Spinal cord (tissue), 10 donors: Measurements from ENCODE around the gene BRAF. TPM values are rescaled to one million over a fixed set of nuclear protein-coding genes. Genes with fewer than 3 reads are reported as not detected.

Source experiments
- DNase-seq, 6 donors: peaks; one replicate each; pipeline versions ENCODE4 v3.0.0 to v3.0.0-alpha.2; 2013 to 2015; ENCODE audit warnings: low spot score in 6 of 6, low read depth in 4 of 6
- H3K27ac ChIP-seq: one replicate; pipeline ENCODE4 v1.5.1; 2013; ENCODE audit warnings: low read depth, low read length, control low read depth
- H3K27me3 ChIP-seq: one replicate; pipeline ENCODE4 v1.6.1; 2013; ENCODE audit warnings: low read length; ENCODE audit not compliant: control insufficient read depth, insufficient read depth
- H3K36me3 ChIP-seq: one replicate; pipeline ENCODE4 v1.6.1; 2013; ENCODE audit warnings: low read length; ENCODE audit not compliant: control insufficient read depth, insufficient read depth
- H3K4me1 ChIP-seq: one replicate; pipeline ENCODE4 v1.6.1; 2013; ENCODE audit warnings: low read length; ENCODE audit not compliant: control insufficient read depth, insufficient read depth
- H3K4me3 ChIP-seq: one replicate; pipeline ENCODE4 v1.5.1; 2013; ENCODE audit warnings: low read depth, low read length, control low read depth
- H3K9me3 ChIP-seq: one replicate; pipeline ENCODE4 v1.6.1; 2013; ENCODE audit warnings: low read length; ENCODE audit not compliant: control insufficient read depth, insufficient read depth
- WGBS: methylation state at CpG from one replicate; pipeline ENCODE4 v1.1.5; 2013; ENCODE audit warnings: missing lambda C conversion rate; ENCODE audit not compliant: insufficient coverage; 5-methylcytosine and 5-hydroxymethylcytosine counted together
- polyA plus RNA-seq, 2 donors: library from polyadenylated mRNA; unstranded; fragments of 120-200 nt; gene quantifications; one replicate each; pipeline ENCODE4 v1.2.1, GENCODE V29; 2013; ENCODE audit not compliant: insufficient read length in 2 of 2
- total RNA-seq, 2 donors: library from RNA; depleted of rRNA in 1 of 2; stranded (reverse); fragments of 120-200 nt in 1 of 2; fragments of >200 nt in 1 of 2; gene quantifications; one replicate each; pipeline versions ENCODE4 v1.2.3 to v1.2.4, GENCODE V29; 2013 to 2014
- donor health status: healthy.

Gene BRAF
- total and polyA plus RNA-seq, 4 donors = 21.7 to 71.4 (median 31.1) TPM

DNA sequence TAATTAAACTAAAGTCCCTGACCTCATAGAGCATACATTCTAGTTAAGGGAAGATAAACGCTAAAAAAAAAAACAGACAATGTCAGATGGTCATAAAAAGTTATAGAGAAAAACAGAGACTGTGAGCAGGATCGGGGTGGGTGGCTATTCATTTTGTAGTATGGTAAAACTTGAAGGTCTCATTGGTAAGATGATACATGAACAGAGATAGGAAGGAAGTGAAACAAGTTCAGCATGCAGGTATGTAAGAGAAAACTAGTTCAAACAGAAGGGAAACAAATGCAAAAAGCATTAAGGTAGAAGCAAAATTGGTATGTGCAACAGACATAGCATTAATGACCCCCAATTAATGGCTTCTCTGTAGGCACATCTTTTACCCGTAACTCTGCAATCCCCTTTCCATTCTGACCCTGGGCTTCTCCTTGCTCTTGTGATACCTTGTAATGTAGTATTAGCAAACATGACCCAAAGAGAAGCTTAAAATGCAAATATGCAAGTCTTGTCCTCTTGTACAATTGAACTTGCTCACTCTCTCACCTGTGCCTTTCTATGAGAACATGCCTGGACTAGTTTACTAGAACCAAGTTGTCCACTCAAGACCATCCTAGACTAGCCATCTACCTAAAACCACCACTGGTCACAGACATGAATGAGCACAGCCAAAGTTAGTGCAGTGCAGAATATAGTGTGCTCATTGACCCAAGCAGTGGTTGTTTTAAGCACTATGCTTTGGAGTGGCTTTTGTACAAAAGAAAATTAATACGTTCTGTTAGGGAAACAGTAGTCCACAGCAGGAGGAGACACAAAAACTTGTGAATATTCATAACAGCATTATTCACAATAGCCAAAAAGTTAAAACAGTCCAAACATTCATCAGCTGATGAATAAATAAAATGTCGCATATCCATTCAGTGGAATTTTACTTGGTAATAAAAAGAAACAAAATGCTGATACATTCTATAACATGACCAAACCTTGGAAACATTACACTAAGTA, 57.0 kb downstream of the BRAF start:
- no peaks in the 10 kb centered on the region for H3K9me3 ChIP-seq
- no peak overlapping the region for H3K27ac ChIP-seq
- no peak for DNase-seq
- H3K27me3 ChIP-seq = no peaks in the 10 kb centered on the region
- H3K36me3 ChIP-seq = no peaks in the 10 kb centered on the region
- no peak overlapping the region for H3K4me3 ChIP-seq
- WGBS = 85% methylated on average over 2 of the region's 5 CpGs
- no peaks in the 10 kb centered on the region for H3K4me1 ChIP-seq

DNA sequence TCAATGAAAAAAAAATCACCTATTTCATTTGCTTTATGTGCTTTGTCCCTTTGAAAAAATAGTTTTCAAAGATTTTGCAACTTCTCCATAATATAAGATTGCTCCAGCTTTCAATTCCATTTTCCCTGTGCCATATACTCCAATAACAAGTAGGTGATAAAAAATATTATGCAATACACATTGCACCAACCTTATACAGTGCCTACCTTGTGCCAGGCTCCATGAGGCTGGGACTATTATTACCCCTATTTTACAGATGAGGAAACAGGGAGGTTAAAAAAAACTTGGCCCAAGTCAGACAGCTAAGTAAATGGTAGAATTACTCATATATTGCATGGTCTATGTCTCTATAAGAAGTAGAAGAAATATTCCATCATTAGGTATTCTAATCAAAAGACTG, 57.8 kb downstream of the BRAF start:
- Histone ChIP-seq H3K36me3 (no peaks in the 10 kb centered on the region), H3K27me3 (no peaks in the 10 kb centered on the region), H3K4me1 (no peaks in the 10 kb centered on the region), H3K27ac (no peak overlapping the region), H3K9me3 (no peaks in the 10 kb centered on the region), H3K4me3 (no peak overlapping the region)
- no peak for DNase-seq

DNA sequence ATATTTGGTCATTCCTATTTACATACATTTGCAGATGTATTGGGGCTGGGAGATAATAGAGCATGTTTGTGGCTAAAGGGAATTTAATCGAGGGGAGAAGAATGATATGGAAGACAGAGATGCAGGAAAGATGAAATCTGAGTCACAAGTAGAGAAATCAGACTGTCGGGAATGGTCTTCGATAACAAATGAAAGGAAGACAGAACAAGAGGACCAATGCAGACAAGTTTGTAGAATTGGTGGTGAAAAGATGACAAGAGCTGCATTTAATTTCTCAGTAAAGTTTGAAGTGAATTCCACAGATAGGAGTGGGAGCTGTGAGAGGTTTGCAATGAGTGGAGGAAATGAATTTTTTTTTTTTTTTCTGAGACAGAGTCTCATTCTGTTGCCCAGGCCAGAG, 60.0 kb downstream of the BRAF start:
- Histone ChIP-seq H3K4me1 (no peaks in the 10 kb centered on the region), H3K27ac (no peak overlapping the region), H3K27me3 (no peaks in the 10 kb centered on the region), H3K4me3 (no peak overlapping the region), H3K9me3 (no peaks in the 10 kb centered on the region), H3K36me3 (no peaks in the 10 kb centered on the region)
- no peak for DNase-seq
- WGBS = 97% methylated on average over 3 of the region's 3 CpGs

DNA sequence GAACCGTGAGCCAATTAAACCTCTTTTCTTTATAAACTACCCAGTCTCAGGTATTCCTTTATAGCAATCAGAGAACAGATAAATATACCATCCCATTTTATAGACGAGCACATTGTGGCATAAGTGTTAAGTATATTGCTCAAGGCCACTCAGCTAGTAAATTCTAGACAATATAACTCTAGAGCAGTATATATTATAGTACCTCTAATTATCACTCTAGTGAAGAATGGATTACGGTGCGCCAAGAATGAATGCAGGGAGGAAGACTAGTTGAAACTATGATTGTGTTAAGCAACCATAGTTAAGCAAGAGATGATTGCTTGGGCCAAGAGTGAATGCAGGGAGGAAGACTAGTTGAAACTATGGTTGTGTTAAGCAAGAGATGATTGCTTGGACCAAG, 60.9 kb downstream of the BRAF start:
- no peaks in the 10 kb centered on the region for H3K36me3 ChIP-seq
- H3K9me3 ChIP-seq = no peaks in the 10 kb centered on the region
- no peaks in the 10 kb centered on the region for H3K4me1 ChIP-seq
- H3K27ac ChIP-seq = no peak overlapping the region
- H3K4me3 ChIP-seq = no peak overlapping the region
- no peaks in the 10 kb centered on the region for H3K27me3 ChIP-seq
- WGBS = 100% methylated on average over 2 of the region's 4 CpGs
- DNase-seq = no peak

DNA sequence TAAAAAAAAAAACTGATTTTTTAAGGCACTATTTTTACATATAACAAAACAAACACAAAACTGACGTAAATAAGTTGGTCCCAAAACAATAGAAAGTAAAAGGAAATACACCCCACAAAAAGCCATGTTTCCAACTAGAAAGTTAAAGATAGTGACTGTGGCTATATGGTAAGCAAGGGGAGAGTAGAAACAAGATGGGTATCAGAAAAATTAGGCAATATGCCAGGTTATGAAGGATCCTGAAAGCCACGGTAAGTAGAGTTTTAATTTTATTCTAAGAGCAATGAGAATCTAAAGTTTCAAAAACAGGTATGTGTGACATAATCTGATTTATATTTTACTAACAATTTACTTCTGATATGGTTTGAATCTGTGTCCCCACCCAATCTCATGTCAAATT, 61.5 kb downstream of the BRAF start:
- DNase-seq = no peak
- H3K4me3 ChIP-seq = no peak overlapping the region
- no CpG with 5 or more reads among the region's 2 CpGs for whole genome bisulfite sequencing
- H3K36me3 ChIP-seq = no peaks in the 10 kb centered on the region
- H3K27ac ChIP-seq = no peak overlapping the region
- no peaks in the 10 kb centered on the region for H3K27me3 ChIP-seq
- no peaks in the 10 kb centered on the region for H3K9me3 ChIP-seq
- no peaks in the 10 kb centered on the region for H3K4me1 ChIP-seq

DNA sequence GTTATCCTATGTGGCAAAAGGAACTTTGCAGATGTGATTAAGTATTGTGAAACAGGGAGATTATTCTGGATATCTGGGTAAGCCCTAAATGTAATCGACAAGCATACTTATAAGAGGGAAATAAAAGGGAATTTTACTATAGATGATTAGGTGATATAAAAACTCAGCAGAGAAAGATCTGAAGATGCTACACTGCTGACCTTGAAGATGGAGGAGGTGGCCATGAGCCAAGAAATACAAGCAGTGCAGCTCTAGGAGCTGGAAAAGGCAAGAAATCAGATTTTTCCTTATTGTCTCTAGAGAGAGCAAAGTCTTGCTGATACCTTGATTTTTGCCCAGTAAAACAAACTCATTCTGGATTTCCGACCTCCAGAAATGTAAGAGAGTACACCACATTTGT, 67.7 kb downstream of the BRAF start:
- H3K27ac ChIP-seq = no peak overlapping the region
- peaks cover 2% of the 10 kb centered on the region for H3K36me3 ChIP-seq
- no peak overlapping the region for H3K4me3 ChIP-seq
- no peaks in the 10 kb centered on the region for H3K27me3 ChIP-seq
- WGBS = 100% methylated on average over 1 of the region's 2 CpGs
- DNase-seq = peak in 1 of 6 donors; percentile 7
- H3K4me1 ChIP-seq = no peaks in the 10 kb centered on the region
- no peaks in the 10 kb centered on the region for H3K9me3 ChIP-seq

DNA sequence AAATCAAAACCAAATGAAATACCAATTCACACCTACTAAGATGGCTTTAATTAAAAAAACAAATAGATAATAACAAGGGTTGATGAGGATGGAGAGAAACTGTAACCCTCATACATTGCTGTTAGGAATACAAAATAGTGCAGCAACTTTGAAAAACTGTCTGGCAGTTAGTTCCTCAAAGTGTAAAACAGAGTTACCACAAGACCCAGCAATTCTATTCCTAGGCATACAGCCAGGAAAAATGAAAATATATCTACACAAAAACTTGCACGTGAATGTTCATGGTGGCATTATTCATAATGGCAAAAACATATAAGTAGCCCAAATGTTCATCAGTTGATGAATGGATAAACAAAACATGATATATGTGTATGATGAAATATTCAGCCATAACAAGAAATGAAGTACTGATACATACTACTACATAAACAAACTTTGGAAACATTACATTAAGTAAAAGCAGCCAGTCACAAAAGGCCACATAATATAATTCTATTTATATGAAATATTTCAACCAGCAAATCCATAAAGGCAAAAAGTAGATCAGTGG, 83.5 kb downstream of the BRAF start:
- Histone ChIP-seq H3K9me3 (no peaks in the 10 kb centered on the region), H3K4me1 (no peaks in the 10 kb centered on the region), H3K36me3 (no peaks in the 10 kb centered on the region), H3K4me3 (no peak overlapping the region), H3K27ac (no peak overlapping the region), H3K27me3 (no peaks in the 10 kb centered on the region)
- no CpG with 5 or more reads among the region's 1 CpG for WGBS
- DNase-seq = no peak

DNA sequence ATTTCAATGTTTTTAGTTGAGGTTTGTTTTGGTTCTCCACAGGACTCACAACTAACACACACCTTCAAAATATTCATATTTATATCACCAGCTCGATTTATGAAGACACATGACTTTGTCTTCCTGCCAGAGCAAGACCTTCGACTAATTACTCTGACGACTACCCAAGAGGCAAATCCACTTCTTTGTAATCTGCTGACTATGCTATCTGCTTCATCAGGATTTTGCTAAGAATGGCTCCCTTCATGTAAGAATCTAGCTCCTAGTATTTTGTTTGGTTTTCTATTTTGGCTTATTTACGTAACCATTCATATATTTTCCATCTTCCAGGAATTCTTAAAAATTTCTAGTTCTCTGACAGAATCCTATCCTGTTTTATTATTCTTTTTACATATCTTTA, 93.0 kb downstream of the BRAF start:
- no peaks in the 10 kb centered on the region for H3K27me3 ChIP-seq
- H3K36me3 ChIP-seq = no peaks in the 10 kb centered on the region
- H3K4me1 ChIP-seq = no peaks in the 10 kb centered on the region
- DNase-seq = no peak
- no peak overlapping the region for H3K27ac ChIP-seq
- WGBS = no CpG with 5 or more reads among the region's 4 CpGs
- H3K4me3 ChIP-seq = no peak overlapping the region
- H3K9me3 ChIP-seq = peaks cover 2% of the 10 kb centered on the region

DNA sequence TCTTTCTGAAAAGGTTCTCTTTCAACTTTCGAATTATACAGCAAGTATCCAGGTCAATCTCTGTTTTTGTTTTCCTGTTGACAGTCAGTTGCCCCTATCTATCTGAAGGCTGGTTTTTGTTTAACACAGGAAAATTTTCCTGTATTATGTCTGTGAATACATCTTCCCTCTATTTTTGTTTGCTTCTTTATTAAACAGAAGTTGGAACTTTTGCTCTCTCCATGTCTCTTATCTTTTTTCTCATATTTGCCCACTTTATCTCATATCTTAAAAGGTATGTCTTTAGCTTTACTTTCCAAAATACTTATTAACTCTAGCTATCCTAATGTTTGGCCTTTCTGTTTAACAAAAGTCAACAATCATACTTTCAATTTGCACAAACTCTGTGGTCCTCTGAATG, 95.0 kb downstream of the BRAF start:
- Histone ChIP-seq H3K4me1 (no peaks in the 10 kb centered on the region), H3K9me3 (peaks cover 2% of the 10 kb centered on the region)
- no CpG with 5 or more reads among the region's 1 CpG for whole genome bisulfite sequencing

DNA sequence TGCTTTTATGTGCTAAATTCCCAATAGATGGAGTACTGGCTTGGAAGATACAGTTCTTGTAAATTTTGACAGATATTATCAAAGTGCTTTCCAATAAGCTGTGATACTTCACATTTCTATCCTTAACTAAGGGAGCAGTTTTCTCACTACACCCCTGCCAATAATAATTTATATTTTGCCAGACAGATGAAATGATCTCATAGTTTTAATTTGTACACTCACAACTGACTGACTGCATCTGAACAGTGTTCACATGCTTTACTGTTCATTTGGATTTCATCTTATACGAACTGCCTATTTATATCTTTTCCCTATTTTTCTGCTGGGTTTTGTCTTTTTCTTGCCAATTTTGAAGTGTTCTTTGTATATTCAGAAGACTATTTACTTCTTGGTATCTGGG, 96.0 kb downstream of the BRAF start:
- no peaks in the 10 kb centered on the region for H3K27me3 ChIP-seq
- WGBS = no CpG with 5 or more reads among the region's 1 CpG

More for the DNA sequence above, 95.0 kb downstream of the BRAF start:
- no peaks in the 10 kb centered on the region for H3K36me3 ChIP-seq
- DNase-seq = no peak
- H3K27ac ChIP-seq = no peak overlapping the region
- no peak overlapping the region for H3K4me3 ChIP-seq
- no peaks in the 10 kb centered on the region for H3K27me3 ChIP-seq

More for the DNA sequence above, 96.0 kb downstream of the BRAF start:
- H3K9me3 ChIP-seq = peaks cover 2% of the 10 kb centered on the region
- H3K4me1 ChIP-seq = no peaks in the 10 kb centered on the region
- no peaks in the 10 kb centered on the region for H3K36me3 ChIP-seq
- no peak overlapping the region for H3K27ac ChIP-seq
- peak in 1 of 6 donors; percentile 17 for DNase-seq
- H3K4me3 ChIP-seq = no peak overlapping the region
